Muscle of leg (tissue), 11 donors: ENCODE results near the gene POLR2A. TPM values are rescaled to one million over a fixed set of nuclear protein-coding genes. Genes with fewer than 3 reads are reported as not detected.

Experiments
- DNase-seq: peaks from one replicate; pipeline ENCODE4 v3.0.0; 2013
- H3K27ac ChIP-seq: one replicate; pipeline ENCODE4 v1.5.1; 2013; ENCODE audit warnings: mild to moderate bottlenecking, low read length, control low read depth
- H3K27me3 ChIP-seq: one replicate; pipeline ENCODE4 v1.6.1; 2013; ENCODE audit warnings: low read length; ENCODE audit not compliant: control insufficient read depth, insufficient read depth
- H3K36me3 ChIP-seq: one replicate; pipeline ENCODE4 v1.6.1; 2013; ENCODE audit warnings: low read length; ENCODE audit not compliant: control insufficient read depth, insufficient read depth
- H3K4me1 ChIP-seq: one replicate; pipeline ENCODE4 v1.6.1; 2013; ENCODE audit warnings: low read length; ENCODE audit not compliant: control insufficient read depth, insufficient read depth
- H3K4me3 ChIP-seq: one replicate; pipeline ENCODE4 v1.5.1; 2013; ENCODE audit warnings: low read length, control low read depth
- H3K9me3 ChIP-seq: replicated peaks from 2 replicates; pipeline ENCODE4 v1.6.1; 2013; ENCODE audit warnings: low read depth, low read length; ENCODE audit not compliant: control insufficient read depth
- WGBS: methylation state at CpG from one replicate; pipeline ENCODE4 v1.1.5; 2013; ENCODE audit warnings: missing lambda C conversion rate; ENCODE audit not compliant: insufficient coverage; 5-methylcytosine and 5-hydroxymethylcytosine counted together
- polyA plus RNA-seq, 8 donors: library from polyadenylated mRNA; unstranded; fragments of 120-200 nt; gene quantifications; one replicate each; pipeline versions ENCODE4 v1.2.1 to v1.2.3, GENCODE V29; 2013; ENCODE audit warnings: inconsistent platforms in 1 of 8, low replicate concordance in 1 of 8; ENCODE audit not compliant: insufficient read length in 8 of 8, insufficient read depth in 1 of 8
- total RNA-seq: library from RNA; stranded (reverse); fragments of 120-200 nt; gene quantifications from one replicate; pipeline ENCODE4 v1.2.4, GENCODE V29; 2013

POLR2A gene
- total and polyA plus RNA-seq, 9 donors = 30.9 to 81.0 (median 60.7) TPM

GRCh38 chr17:7523033-7523432 lies 38.9 kb downstream of the POLR2A start:
- no peak for DNase-seq
- H3K36me3 ChIP-seq = no peaks in the 10 kb centered on the region
- no peaks in the 10 kb centered on the region for H3K27me3 ChIP-seq
- no peak overlapping the region for H3K4me3 ChIP-seq
- no peaks in the 10 kb centered on the region for H3K4me1 ChIP-seq
- peaks cover 3% of the 10 kb centered on the region for H3K9me3 ChIP-seq
- WGBS = 34% methylated on average over 5 of the region's 10 CpGs
- no peak overlapping the region for H3K27ac ChIP-seq

- Histone ChIP-seq H3K9me3 (peaks cover 15% of the 10 kb centered on the region), H3K4me1 (no peaks in the 10 kb centered on the region), H3K27me3 (no peaks in the 10 kb centered on the region), H3K27ac (no peak overlapping the region), H3K36me3 (no peaks in the 10 kb centered on the region), H3K4me3 (no peak overlapping the region)
- DNase-seq = no peak
Observed at GRCh38 chr17:7528842-7529241, 44.7 kb downstream of the POLR2A start.

GRCh38 chr17:7530023-7530900 lies 46.1 kb downstream of the POLR2A start:
- no peak overlapping the region for H3K4me3 ChIP-seq
- H3K27ac ChIP-seq = no peak overlapping the region
- peaks cover 15% of the 10 kb centered on the region for H3K9me3 ChIP-seq
- no peaks in the 10 kb centered on the region for H3K36me3 ChIP-seq
- no CpG with 5 or more reads among the region's 6 CpGs for WGBS
- H3K4me1 ChIP-seq = no peaks in the 10 kb centered on the region
- no peaks in the 10 kb centered on the region for H3K27me3 ChIP-seq
- DNase-seq = no peak

GRCh38 chr17:7538050-7538449 lies 53.9 kb downstream of the POLR2A start:
- Histone ChIP-seq H3K4me3 (no peak overlapping the region), H3K36me3 (no peaks in the 10 kb centered on the region), H3K27ac (no peak overlapping the region), H3K9me3 (peaks cover 6% of the 10 kb centered on the region), H3K27me3 (peaks cover 2% of the 10 kb centered on the region), H3K4me1 (no peaks in the 10 kb centered on the region)
- DNase-seq = no peak
- no CpG with 5 or more reads among the region's 3 CpGs for WGBS

- no peaks in the 10 kb centered on the region for H3K4me1 ChIP-seq
- peaks cover 6% of the 10 kb centered on the region for H3K9me3 ChIP-seq
- H3K27ac ChIP-seq = no peak overlapping the region
- peaks cover 2% of the 10 kb centered on the region for H3K27me3 ChIP-seq
- no peak overlapping the region for H3K4me3 ChIP-seq
- H3K36me3 ChIP-seq = no peaks in the 10 kb centered on the region
- no peak for DNase-seq
- 48% methylated on average over 6 of the region's 11 CpGs for WGBS
Observed at GRCh38 chr17:7538891-7539545, 54.9 kb downstream of the POLR2A start.

- no peaks in the 10 kb centered on the region for H3K4me1 ChIP-seq
- no peak overlapping the region for H3K27ac ChIP-seq
- 84% methylated on average over 7 of the region's 9 CpGs for WGBS
- no peak for DNase-seq
- no peak overlapping the region for H3K4me3 ChIP-seq
- H3K36me3 ChIP-seq = no peaks in the 10 kb centered on the region
- H3K9me3 ChIP-seq = peaks cover 6% of the 10 kb centered on the region
- peaks cover 2% of the 10 kb centered on the region for H3K27me3 ChIP-seq
Observed at GRCh38 chr17:7541074-7541621, 57.0 kb downstream of the POLR2A start.

- Histone ChIP-seq H3K4me3 (no peak overlapping the region), H3K9me3 (no peaks in the 10 kb centered on the region), H3K36me3 (no peaks in the 10 kb centered on the region), H3K4me1 (peaks cover 11% of the 10 kb centered on the region), H3K27me3 (no peaks in the 10 kb centered on the region), H3K27ac (no peak overlapping the region)
- peak; percentile 32 for DNase-seq
- WGBS = 80% methylated on average over 1 of the region's 6 CpGs
Observed at GRCh38 chr17:7544911-7545310, 60.7 kb downstream of the POLR2A start.

- WGBS = 2% methylated on average over 50 of the region's 65 CpGs
- Histone ChIP-seq H3K4me3 (peak within 1 kb of the TSS; percentile 72), H3K27me3 (no peaks in the 10 kb centered on the region), H3K27ac (peak within 1 kb of the TSS; percentile 79), H3K9me3 (no peaks in the 10 kb centered on the region), H3K36me3 (peaks cover 6% of the 10 kb centered on the region), H3K4me1 (peaks cover 19% of the 10 kb centered on the region)
- DNase-seq = peak; percentile 78
Observed at GRCh38 chr17:7548585-7549400, 64.6 kb downstream of the POLR2A start, which contains the start of gene TNFSF12. TNFSF12 (plus strand) TSS chr17:7549058; CDS start chr17:7549154, 96 bp downstream.
